Measurements from ENCODE around the gene DNM2.
A peak's percentile ranks its signal among the peaks of the same experiment; 100 is the strongest.

Gene DNM2

DNA sequence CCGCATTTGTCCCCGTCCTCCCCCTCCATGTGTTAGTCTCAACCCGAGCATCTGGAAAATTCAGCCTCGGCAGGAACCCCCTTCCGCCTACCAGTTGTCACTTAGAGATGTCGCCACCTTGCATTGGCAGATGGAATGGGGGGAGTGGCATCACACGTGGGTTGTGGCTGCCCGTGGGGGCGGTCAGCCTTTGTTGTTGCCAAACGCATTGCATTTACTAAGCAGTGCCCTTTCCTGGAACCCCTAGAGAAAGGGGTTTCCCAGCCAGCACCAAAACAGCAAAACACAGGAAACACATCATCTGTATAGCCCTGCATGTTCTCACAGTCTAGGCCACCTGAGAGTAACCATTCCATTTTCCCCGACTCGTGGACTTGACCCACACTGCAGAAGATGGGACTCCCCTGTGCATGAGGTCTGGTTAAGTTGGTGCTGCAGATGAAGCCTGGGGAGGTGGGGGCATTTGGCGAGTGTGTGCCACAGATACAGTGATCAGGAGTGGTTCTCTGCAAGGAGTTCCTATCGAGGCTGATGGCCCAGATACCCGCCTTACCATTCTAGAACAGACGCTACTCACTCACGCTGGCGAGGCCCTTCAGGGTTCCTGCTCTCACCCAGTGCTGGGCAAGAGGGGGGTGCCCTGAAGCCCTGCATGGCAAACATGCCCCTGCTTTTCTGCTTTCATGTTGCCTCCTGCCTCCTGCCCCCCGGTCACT lies 79.8 kb downstream of the DNM2 start:
- H3K36me3 Mint-ChIP-seq, result peaks cover 7% of the 10 kb centered on the region
- peak overlapping the region; percentile 98 for H3K27ac Mint-ChIP-seq
- no peaks in the 10 kb centered on the region for H3K27me3 Mint-ChIP-seq
- no peaks in the 10 kb centered on the region for H3K9me3 Mint-ChIP-seq
- peaks cover 24% of the 10 kb centered on the region for H3K4me1 Mint-ChIP-seq
- peak overlapping the region; percentile 75 for H3K4me3 Mint-ChIP-seq

DNA sequence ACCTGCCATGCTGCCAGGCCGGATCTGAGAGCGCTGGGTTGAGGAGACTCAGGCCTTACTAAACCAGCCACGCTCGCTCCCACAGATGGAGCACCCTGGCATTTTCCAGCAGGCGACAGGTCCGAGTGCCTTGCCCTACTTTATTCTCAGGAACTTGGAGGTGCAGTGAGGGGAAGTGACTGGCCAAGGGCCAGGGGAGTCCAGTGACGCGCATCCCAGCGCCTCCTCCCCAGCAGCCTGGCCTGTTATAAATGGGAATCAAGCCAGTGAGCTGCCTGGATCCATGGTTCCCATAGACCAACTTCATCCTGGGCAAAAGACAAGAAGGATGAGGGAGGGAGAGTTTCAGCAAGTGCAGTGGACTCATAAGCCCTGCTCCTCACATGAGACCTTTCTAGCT lies 82.6 kb downstream of the DNM2 start:
- no peaks in the 10 kb centered on the region for H3K27me3 Mint-ChIP-seq
- no peak overlapping the region for H3K27ac Mint-ChIP-seq
- peaks cover 19% of the 10 kb centered on the region for H3K4me1 Mint-ChIP-seq
- H3K9me3 Mint-ChIP-seq, result no peaks in the 10 kb centered on the region
- H3K36me3 Mint-ChIP-seq, result peaks cover 13% of the 10 kb centered on the region
- no peak overlapping the region for H3K4me3 Mint-ChIP-seq

DNA sequence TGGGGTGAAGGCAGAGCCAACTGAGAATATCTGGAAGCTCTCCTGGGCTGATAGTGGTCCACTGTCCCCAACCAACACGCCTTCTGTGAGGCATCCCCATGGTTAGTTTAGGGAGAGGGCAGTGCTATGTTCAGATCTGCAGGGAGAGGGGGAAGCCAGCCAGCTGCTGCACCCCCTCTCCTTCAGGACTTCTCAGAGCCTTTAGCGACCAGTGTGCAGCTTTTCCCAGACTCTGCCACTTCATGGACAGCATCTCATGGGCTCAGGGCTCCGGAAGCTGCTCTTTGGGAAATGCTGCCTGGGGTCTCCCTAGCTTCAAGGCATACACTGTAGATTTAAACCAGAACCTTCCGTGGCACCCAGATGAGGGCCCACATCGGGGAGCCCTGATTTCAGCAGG lies 84.6 kb downstream of the DNM2 start:
- H3K4me3 Mint-ChIP-seq, result no peak overlapping the region
- no peaks in the 10 kb centered on the region for H3K27me3 Mint-ChIP-seq
- no peak overlapping the region for H3K27ac Mint-ChIP-seq
- peaks cover 13% of the 10 kb centered on the region for H3K4me1 Mint-ChIP-seq
- no peaks in the 10 kb centered on the region for H3K9me3 Mint-ChIP-seq
- peaks cover 12% of the 10 kb centered on the region for H3K36me3 Mint-ChIP-seq

DNA sequence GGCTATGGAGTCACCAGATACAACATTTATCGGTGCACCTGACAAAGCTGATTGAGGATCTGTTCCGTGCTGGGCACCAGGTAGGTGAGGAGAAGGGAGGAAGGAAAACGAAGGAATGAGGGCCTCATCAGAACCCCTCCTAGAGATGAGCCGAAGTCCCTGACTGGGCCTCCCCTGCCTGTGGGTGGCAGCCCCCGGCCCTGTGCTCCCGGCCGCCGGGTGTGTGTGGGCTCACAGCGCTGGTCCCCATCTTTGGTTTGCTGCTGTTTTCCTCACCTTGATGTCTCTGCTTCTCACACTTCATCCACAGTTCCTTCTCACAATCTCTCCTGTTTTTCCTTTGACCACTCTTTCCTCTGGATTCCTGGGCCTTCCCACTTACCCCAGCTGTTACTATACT lies 85.4 kb downstream of the DNM2 start:
- Mint-ChIP-seq H3K4me1 (peaks cover 9% of the 10 kb centered on the region), H3K4me3 (no peak overlapping the region), H3K36me3 (peaks cover 13% of the 10 kb centered on the region), H3K27ac (peak overlapping the region; percentile 74), H3K27me3 (no peaks in the 10 kb centered on the region), H3K9me3 (no peaks in the 10 kb centered on the region)

DNA sequence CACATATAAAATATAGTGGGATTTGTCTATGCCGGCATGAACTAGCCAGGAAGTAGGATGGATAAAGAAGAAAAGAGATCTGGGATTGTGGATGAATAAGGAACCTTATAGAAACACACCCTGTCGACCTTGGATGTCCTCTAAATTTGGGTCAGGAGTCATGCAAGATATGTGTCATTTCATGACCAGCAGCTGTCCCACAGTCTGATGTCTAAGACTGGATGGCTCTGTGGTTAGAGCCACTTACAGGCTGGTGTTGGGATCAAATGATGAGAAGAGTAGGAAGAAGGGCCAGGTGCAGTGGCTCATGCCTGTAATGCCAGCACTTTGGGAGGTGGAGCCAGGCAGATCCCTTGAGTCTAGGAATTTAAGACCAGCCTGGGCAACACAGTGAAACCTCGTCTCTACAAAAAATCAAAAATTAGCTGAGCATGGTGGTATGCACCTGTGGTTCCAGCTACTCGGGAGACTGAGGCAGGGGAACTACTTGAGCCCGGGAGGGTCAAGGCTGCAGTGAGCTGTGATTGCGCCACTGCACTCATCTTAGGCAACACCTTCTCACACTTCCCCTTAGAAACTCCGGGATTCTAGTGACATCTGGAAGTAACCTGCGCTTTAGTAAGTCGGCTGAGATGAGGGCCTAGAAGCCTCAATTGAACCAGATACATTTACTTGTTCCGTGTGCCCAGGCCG lies 87.3 kb downstream of the DNM2 start:
- no peak overlapping the region for H3K4me3 Mint-ChIP-seq
- H3K27me3 Mint-ChIP-seq, result no peaks in the 10 kb centered on the region
- H3K27ac Mint-ChIP-seq, result peak overlapping the region; percentile 57
- peaks cover 18% of the 10 kb centered on the region for H3K36me3 Mint-ChIP-seq
- peaks cover 16% of the 10 kb centered on the region for H3K4me1 Mint-ChIP-seq
- no peaks in the 10 kb centered on the region for H3K9me3 Mint-ChIP-seq

DNA sequence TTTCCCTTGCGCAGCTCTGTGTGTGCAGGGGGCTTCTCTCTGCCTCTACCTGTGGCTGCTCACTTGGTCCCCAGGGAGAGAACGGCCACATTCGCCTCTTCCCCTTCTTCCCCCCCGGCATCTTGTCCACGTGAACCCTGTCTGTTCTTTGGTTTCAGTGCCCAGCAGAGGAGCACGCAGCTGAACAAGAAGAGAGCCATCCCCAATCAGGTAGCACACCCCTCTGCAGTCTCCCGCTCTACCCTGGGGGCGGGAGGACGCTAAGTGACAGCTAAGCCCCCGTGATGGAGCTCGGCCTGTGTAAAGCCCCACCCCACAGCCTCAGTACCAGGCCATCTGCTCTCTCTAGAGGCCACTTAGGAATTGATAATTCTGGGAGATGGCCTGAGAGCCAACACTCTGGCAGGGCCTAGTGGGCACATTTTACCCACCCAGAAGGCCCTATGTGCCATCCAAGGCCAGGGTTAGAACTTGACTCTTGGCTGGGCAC lies 87.9 kb downstream of the DNM2 start:
- Mint-ChIP-seq H3K9me3 (no peaks in the 10 kb centered on the region), H3K27ac (no peak overlapping the region), H3K4me3 (no peak overlapping the region), H3K4me1 (peaks cover 16% of the 10 kb centered on the region), H3K27me3 (no peaks in the 10 kb centered on the region), H3K36me3 (peaks cover 18% of the 10 kb centered on the region)

DNA sequence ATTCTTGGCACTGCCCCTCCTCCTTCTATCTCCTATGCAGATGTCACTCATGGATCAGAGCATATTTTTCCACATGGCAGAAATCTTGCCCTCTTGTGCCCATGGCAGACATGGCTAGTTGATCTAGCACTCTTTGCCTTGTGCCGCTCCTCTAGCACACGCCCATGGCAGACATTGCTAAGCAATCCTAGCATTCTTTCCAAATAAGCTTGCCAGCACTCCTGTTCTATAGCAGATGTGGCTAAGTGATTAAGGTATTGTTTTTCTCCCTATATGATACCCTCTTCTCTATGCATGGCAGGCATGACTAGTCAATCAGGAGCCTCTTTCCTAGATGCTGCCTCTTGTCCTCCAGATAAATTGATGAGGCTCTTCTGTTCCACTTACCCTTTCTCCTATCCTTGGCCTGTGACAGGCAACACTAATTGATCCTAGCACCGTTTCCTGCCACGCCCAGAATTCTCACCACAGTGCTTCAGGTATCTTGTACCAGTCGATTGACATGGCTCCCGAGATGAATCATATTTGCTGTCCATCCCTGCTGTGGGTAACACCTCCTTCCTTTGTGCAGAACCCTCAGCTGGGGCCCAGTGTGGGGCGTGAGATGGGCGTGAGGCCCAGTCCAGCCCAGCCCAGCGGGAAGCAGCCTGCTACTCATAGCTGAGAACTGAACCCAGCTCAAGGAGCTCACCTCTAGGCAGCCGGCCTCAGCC lies 91.2 kb downstream of the DNM2 start:
- Mint-ChIP-seq H3K4me3 (no peak overlapping the region), H3K27me3 (no peaks in the 10 kb centered on the region), H3K36me3 (peaks cover 15% of the 10 kb centered on the region), H3K27ac (peak overlapping the region; percentile 19), H3K9me3 (no peaks in the 10 kb centered on the region), H3K4me1 (peaks cover 22% of the 10 kb centered on the region)

DNA sequence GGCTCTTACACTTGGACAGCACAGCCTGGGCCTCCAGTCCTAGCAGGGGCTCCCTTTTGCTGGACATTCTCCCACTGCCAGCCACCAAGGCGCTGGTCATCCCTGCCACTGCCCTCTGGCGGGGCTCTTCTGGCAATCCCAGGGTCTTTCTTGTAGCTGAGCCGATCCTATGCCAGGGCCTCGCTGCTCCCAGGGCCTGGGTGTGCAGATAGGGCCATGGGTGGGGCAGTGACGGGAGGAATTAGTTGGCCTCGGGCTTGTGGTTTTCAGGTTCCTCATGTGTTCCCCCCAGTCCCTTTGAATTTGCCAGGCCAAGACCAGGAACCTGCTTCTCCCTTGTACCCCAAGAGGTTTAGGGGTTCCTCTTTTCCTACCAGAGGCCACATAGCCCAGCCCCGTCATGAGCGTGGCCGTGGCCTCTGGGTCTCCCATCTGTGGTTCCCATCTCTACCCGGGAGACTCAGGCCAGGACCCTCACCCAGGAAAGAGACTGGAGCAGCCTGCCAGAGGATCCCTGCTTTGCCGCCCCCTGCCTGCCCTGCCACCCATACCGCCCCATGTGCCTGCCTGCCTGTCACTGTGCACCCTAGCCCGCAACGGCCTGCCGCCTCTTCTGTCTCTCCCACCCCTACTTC lies 91.9 kb downstream of the DNM2 start:
- H3K36me3 Mint-ChIP-seq, result peaks cover 15% of the 10 kb centered on the region
- no peaks in the 10 kb centered on the region for H3K27me3 Mint-ChIP-seq
- no peak overlapping the region for H3K27ac Mint-ChIP-seq
- H3K4me1 Mint-ChIP-seq, result peaks cover 27% of the 10 kb centered on the region
- no peak overlapping the region for H3K4me3 Mint-ChIP-seq
- H3K9me3 Mint-ChIP-seq, result no peaks in the 10 kb centered on the region

DNA sequence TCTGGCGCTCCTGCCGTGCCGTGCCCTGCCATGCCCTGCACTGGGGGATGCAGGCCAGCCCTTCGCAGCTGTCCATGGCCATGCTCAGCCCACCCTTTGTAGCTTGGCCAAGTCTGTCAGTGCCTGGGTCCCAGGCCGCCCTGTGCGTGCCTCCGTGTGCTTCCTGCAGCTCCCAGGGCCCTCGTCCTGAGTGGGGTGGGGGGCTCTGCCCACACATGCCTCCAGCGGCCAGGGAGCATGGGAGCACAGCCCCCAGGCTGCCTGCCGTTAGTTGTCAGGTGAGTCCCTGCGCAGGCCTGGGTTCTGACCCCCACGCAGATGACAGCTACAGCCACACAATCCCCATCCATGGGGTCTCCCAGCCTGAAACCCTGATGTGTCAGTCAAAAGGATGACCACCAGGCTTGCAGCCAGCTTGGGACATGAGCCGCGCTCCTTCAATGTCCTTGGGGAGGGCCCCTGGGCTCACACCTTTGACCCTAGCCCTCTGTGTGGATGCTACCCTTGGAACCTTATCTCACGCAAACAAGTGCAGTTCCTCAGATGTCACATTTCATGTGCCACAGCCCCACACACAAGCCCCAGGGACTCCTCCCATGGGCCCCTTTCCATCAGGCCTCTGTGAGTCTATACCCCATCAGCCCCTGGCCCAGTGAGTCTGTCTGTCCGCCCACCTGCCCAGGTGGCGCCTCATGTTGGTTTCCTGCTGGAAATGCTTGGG lies 93.7 kb downstream of the DNM2 start:
- Mint-ChIP-seq H3K9me3 (no peaks in the 10 kb centered on the region), H3K4me3 (no peak overlapping the region), H3K4me1 (peaks cover 27% of the 10 kb centered on the region), H3K27me3 (no peaks in the 10 kb centered on the region), H3K27ac (no peak overlapping the region), H3K36me3 (peaks cover 11% of the 10 kb centered on the region)

DNA sequence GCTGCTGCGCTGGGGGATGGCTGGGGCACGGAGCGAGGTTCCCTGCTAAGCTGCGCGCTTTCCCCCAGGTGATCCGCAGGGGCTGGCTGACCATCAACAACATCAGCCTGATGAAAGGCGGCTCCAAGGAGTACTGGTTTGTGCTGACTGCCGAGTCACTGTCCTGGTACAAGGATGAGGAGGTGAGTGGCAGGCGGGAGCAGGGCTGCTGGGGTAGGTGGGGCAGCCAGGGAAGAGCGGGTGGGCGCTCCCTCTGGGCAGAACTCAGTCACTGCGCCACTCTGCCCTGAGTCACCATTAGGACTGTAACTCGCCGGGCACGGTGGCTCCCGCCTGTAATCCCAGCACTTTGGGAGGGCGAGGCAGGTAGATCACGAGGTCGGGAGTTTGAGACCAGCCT lies 94.3 kb downstream of the DNM2 start:
- Mint-ChIP-seq H3K9me3 (no peaks in the 10 kb centered on the region), H3K27me3 (no peaks in the 10 kb centered on the region), H3K36me3 (peaks cover 11% of the 10 kb centered on the region), H3K4me1 (peaks cover 27% of the 10 kb centered on the region), H3K4me3 (no peak overlapping the region), H3K27ac (no peak overlapping the region)

DNA sequence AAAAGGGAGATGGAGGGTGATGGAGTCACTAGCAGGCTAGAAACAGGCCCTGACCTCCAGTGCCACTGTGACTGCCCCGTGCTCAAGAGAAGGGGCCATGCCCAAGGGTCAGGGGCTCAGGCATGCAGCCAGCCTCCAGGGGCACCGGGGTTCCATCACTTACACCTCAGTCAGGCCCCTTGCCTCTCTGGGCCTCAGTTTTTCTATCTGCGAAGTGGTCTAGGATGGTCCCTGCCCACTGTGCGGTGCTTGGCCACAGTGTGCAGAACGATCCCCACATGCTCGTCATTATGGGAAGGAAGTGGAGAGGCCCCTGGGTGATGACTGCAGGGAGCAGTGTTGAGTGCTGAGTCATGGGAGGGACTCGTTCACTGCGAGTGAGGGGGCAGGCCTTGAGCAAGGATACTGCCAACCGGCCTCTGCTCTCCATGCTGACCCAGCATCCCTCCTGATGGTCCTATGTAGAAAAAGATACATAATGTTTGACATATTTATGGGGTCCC lies 95.1 kb downstream of the DNM2 start:
- H3K27ac Mint-ChIP-seq, result peak overlapping the region; percentile 65
- H3K36me3 Mint-ChIP-seq, result peaks cover 11% of the 10 kb centered on the region
- no peaks in the 10 kb centered on the region for H3K27me3 Mint-ChIP-seq
- H3K9me3 Mint-ChIP-seq, result no peaks in the 10 kb centered on the region
- peaks cover 27% of the 10 kb centered on the region for H3K4me1 Mint-ChIP-seq
- H3K4me3 Mint-ChIP-seq, result no peak overlapping the region

DNA sequence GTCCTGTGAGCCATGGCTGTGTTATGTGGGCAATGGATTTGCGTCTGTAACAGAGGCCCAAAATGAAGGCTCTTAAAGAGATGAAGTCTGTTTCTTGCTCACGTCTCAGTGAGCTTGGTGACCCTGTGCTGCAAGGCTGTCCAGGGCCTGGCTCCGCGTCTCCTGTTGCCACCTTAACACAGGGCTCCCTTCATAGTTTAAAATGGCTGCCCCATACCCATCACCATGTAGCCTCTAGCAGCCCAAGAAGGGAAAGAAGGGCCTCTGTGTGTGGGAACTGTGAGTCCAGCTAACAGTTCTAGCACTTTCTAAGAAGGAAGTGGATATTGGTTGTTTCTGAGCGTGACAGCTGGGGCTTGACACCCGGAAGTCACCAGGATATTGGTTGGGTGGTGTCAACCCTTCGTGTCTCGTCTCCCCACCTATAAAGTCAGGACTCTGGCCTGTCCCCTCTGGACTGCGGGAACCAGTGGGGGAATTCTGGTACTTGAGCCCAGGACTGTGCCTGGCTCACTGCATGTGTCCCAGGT lies 97.2 kb downstream of the DNM2 start:
- Mint-ChIP-seq H3K4me3 (no peak overlapping the region), H3K4me1 (peaks cover 12% of the 10 kb centered on the region), H3K9me3 (no peaks in the 10 kb centered on the region), H3K27me3 (no peaks in the 10 kb centered on the region), H3K36me3 (peaks cover 6% of the 10 kb centered on the region), H3K27ac (no peak overlapping the region)

DNA sequence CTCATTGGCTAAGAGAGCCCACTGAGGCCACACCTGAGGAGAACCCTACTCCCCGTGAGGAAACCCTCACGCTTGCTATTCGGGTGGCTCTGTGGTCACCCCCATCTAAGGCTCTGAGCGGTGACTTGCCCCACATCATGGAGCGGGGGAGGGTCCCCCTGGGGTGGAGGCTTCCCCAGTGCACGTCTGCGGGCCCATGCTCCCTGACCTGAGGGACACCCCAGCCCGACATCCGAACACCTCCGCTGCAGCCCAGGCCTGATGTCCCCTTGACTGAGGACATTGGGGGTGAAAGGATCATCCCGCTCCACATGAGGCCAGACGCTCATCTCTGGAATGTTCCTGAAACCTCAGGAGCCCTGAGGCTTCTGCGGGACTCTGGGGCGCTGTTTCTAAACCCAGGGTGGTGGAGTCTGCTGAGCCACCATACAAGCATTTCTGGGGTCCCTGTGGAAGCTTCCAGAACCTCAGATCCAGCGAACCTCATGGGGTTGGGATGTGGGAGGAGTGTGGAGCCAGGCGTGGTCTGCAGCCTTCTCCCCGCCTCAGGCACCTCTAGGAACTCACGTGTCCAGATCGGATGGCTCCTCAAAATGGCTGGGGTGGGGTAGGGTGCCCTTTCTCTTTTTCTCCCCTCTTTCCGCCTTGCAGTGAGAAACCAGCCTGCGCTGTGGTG lies 98.2 kb downstream of the DNM2 start:
- H3K9me3 Mint-ChIP-seq, result no peaks in the 10 kb centered on the region
- H3K27me3 Mint-ChIP-seq, result no peaks in the 10 kb centered on the region
- peak overlapping the region; percentile 14 for H3K27ac Mint-ChIP-seq
- H3K4me1 Mint-ChIP-seq, result peaks cover 16% of the 10 kb centered on the region
- peaks cover 11% of the 10 kb centered on the region for H3K36me3 Mint-ChIP-seq
- H3K4me3 Mint-ChIP-seq, result no peak overlapping the region

DNA sequence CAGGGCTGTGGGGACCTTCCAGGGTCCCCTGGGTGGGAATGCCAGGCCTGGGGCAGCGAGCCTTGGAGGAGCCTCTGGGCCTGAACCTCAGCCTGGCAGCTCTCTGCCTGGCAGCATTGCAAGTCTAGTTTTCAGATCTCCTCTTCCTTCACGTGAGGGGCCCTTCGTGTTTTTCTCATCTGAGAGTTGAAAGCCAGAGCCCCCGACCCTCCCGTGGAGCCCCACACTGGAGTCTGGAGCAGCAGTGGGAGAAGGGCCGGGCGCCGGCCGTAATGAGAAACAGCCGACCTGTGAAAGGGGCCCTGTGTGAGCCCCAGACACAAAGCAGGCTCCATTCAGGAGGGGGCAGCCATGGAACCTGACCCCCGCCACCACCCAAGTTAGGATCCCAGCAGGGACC lies 98.8 kb downstream of the DNM2 start:
- peaks cover 16% of the 10 kb centered on the region for H3K4me1 Mint-ChIP-seq
- no peak overlapping the region for H3K27ac Mint-ChIP-seq
- H3K4me3 Mint-ChIP-seq, result no peak overlapping the region
- no peaks in the 10 kb centered on the region for H3K9me3 Mint-ChIP-seq
- H3K36me3 Mint-ChIP-seq, result peaks cover 11% of the 10 kb centered on the region
- no peaks in the 10 kb centered on the region for H3K27me3 Mint-ChIP-seq

Measured in activated naive CD4-positive, alpha-beta T cell treated with anti-CD3 and anti-CD28 coated beads, Interleukin-2, amount 50 U/mL, for 24 hours (primary cell).